GM18861 (cell line): ENCODE results near the gene CAPRIN2.

Experiments
- ATAC-seq: cut with Tn5 transposase; IDR thresholded peaks from one replicate; pipeline ENCODE4 v1.9.1; 2021; ENCODE audit not compliant: unreplicated experiment

Gene CAPRIN2

DNA sequence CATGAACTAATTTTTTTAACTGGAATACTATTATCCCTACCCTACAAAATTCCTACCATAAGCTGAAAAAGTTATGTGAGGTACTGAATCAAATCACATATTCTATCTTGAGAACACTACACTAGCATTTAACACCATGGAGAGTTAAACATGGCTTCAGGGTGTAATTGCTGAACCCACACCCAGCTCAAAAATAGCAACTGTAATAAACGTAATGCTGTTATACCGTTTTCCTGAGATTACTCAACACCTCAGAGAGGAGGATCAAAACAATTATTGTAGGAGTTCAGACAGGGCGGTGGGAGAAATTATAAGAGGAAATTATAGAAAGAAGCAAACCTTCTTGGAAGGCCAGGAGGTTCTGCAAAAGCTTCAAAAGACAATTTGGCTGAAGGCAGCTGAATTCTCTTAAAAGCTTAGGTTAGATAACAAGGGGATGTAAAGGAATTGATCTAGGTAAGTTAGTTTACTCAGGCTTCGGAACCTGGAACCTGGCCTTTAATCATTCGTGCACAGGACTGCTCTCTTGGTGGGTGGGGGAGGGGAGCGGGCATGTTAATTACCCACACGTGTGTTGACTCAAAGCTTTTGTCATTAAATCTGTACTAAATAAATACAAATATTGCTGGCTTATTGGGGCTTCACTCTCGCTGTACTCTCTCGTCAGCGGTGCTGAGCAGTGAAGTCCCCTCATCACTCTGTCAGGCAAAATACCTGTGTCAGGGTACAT lies 47.0 kb downstream of the CAPRIN2 start:
- no peak for ATAC-seq

DNA sequence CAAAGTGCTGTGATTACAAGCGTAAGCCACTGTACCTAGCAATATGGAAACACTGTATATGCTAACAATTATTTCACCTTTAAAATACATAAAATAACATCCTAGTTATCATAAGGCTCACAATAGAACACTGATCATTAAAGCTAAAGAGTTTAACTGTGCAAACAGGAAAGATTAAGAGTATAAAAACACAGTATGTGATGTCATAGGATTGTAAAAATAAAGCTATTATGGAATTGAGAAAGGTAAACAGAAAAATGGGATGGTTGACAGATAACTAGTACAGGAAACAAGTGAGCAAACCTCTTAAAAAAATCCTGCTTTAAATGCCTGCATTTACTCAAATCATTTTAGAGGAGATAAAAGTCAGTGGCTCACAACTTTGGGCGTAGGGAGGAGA lies 48.3 kb downstream of the CAPRIN2 start:
- ATAC-seq: no peak

DNA sequence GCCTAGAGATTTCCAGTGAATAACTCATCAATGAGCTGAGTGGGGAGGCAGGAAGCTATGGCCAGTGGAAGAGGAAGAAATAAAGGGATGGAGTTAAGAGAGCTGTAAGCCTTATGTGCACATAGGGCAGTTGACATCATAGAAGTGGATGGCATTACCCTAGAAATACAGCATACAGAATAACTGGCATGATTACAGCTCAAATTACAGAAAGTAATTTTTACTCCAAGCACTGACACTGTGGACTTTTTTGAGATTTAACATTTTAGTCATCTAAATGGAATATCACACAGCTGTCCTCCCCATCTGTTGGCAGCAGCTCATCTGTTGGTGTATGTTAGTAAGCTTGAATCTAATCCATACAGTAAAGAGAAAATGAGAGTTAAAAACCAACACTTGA lies 53.7 kb downstream of the CAPRIN2 start:
- no peak for ATAC-seq

DNA sequence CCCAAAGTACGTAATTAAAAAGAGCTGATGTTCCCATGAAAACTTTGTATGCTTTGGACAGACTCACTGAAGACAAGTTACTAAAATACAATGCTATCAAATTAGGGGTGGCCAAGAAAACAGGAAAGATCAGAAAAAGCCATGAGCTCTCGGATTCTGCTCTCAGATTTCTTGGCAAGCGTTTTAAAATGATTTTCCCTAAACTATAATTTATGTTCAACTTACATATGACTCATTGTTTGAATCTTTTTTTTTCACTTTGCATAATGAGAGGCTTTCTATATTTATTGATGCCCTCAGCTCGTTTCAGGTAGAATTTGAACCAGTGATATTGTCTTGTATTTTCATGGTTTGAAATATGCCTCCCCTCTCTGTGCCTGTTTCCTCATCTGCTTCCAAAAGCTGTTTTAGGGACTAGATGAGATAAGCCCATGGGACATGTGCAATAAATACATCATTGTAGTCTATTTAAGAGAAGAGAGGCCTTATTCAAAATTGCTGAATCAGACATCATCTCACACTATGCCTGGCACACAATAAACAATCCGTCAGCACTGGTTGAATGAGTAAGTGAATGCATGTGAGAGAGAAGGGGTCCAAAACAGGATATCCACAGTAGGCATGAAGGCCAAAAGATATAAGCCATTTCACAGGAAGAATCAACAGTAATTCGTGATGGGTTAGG lies 54.4 kb downstream of the CAPRIN2 start:
- no peak for ATAC-seq

DNA sequence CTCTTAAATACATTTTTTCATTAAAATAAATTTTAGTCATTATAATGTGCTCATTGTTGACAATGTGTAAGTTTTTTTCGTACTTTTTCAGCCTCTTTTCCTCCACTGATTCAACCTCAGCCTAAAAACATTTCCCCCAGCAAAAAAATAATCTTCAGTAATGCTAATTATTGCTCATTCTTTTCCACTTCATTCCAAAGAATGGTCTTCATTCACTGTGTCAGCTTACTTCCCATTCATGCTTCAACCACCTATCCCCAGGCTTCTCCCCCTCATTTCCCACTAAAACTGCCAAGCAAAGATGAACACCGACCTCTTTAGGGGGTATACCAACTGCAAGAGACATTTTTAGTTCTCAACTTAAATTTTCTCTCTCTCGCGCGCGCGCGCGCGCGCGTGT lies 56.4 kb downstream of the CAPRIN2 start:
- ATAC-seq: no peak

DNA sequence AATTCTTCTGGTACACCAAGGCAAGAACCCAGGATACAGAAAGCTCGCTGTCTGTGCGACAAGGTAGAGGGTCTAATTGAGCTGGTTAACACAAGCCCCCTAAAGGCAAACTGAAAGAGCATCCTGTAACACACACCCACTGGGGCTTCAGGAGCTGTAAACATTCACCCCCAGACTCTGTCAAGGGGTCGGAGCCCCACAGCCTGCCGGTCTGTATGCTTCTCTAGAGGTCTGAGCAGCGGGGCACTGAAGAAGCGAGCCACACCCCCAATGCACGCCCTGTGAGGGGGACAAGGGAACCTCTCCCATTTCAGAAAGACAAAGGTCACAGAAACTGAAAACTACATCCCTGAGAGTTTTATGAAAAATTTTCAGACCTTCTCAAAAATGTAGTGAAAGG lies 57.8 kb downstream of the CAPRIN2 start:
- no peak for ATAC-seq

DNA sequence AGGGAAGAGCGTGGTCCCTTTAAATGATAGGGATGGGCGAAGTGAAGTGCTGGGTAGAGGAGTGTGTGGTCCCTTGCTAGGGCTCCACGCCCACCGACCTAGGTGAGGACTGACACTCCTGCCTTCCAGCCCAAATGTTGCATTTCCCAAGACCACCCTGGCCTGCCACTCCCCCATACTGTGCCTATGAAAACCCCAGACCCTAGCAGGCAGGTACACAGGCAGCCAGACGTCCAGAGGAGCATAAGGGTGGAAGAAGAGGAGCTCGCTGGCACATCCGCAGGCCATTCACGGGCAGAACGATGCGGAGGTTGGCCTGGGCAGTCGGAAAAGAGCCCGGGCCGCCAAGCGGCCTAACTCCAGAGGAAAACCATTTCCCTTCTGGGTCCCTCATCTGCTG lies 58.3 kb downstream of the CAPRIN2 start:
- ATAC-seq: no peak

DNA sequence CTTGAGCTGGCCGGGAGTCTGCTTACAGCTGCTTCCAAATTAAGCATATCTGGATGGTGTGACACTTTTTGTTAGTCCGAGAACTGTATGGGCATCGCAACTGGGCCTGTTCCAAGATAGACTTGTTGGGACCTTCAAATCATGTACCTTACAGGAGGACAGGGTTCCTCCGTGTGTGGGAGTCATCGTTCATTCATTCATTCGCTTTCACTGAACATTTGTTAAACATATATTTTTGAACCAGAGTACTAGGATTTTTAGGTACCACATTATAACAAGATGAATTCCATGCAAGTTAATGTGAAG lies 58.7 kb downstream of the CAPRIN2 start:
- peak; percentile 24 for ATAC-seq

DNA sequence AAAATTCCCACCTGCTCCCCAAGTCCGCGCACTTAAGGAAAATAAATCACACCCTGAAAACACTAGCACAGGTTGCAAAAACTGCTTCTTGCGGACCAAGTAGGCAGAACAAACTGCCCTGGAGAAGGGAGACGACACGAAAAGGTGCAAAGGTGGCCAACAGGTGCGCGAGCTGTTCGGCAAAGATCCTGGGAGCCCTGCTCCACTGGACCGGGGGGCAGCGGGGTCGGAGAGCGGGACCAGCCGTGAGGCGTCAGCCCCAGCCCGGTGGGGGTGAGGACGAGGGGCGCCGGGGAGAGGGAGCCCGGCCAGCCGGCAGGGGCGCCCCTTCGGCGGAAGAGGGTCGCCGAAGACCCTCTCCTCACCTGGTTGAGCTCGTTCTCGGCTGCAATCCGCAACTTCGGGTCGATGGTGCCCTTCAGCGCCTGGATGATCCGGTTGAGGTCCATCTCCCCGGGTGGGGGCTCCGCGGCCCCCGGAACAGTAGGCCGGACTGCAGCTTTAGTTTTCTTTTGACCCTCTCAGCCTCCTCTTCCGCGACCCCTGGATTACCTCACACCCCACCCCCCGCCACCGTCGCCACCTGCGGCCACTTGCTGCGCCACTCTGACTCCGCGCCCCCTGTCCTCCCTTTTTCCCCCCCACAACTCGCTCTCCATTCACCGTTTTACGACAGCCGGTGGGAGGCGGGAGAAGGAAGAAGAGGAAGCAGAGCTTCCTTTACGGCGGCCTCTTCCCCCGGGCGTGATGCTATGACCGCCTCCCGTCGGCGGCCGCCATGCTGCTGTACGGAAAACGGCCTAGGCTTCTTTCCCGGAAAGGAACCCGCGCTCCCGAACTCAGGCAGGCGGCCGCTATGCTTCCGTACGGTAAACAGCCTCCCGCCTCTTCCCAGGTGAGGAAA lies 59.3 kb downstream of the CAPRIN2 start, which contains the start of gene IPO8:
IPO8 (minus strand) TSS at position 671 of the 904 bp plus-strand sequence; CDS start at position 449, 222 bp downstream.
- peak; percentile 68 for ATAC-seq

DNA sequence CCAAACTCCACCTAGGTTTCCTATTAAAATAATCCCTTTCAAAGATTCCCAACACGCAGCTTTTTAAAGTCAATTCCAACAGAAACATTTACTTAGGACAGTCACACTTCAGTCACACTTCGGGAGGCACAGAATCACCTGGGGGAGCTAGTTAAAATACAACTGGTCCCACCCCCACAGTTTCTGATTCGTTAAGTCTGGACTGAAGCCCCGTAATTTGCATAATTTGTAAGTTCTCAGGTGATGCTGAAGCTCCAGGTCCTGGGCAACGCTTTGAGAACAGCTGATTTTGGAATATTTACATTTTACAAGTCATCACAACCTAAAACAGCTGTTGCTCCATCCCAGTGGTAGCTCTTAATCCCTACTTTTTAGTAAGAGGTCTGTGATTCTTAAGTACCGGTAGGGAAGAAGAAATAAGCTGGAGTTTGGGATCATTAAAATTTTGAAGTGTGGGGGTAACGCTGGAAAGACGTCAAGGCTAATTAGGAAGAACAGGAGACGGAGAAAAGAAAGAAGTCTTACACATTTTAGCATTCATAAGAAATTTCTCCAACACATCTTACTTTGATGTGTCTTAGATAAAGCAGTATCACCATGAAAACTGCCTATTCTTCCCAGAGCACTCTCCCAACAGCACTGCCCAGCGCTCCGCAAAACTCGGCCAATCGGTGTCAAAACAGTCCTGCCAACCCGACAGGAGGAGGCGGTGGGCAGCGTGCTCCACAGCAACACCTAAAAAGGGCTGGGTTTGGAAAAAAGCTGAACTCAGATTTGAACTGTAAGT lies 60.1 kb downstream of the CAPRIN2 start:
- ATAC-seq: no peak

DNA sequence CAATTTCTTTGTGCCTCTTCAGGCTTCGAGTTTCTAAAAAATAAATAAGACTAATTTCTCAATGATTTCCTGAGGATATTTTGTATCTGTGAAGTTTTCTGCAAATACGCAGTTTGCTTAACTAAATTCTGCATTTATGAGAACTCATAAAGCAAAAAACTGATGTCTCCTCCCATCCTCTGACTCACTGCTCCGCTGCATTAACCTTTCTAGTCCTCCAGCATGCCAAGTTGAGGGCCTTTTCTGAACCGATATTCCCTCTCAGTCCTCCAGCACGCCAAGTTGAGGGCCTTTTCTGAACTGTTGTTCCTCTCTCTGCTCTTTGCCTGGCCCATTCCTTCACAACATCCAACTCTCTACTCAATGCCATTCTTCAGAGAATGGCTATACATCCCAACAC lies 62.3 kb downstream of the CAPRIN2 start:
- no peak for ATAC-seq

DNA sequence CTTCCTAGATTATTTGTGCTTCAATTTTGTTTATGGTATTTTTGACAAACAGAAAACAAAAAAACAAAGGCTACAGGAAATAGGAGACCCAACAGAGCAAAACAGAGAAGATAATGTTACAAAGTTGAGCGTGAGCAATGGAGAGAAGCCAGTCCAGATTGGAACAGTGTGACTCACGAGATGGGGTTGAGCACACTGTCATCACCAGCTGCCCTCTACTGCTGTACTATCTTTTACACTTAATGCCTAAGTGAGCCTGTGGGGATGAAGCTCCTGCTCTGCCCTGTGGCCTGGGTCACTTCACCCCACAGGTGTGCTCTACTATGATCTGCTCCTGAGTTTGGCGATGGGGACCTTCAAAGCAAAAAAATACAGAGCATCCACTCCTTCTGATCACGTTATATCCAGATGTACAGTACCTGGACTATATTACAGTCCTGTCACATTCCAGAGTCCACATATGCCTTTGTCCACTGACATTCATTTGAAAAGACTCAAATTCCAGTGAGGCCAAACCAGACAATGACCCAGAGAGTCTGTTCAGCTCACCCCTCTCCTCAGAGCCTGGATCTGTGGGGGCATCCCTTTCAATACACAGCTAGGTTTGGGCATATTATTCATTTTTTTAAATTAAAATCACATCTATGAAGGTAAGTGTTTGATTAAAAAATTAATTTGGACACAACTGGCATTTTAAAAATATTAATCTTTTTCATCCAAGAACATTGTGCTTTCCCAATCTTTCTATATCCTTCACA lies 63.5 kb downstream of the CAPRIN2 start:
- no peak for ATAC-seq

DNA sequence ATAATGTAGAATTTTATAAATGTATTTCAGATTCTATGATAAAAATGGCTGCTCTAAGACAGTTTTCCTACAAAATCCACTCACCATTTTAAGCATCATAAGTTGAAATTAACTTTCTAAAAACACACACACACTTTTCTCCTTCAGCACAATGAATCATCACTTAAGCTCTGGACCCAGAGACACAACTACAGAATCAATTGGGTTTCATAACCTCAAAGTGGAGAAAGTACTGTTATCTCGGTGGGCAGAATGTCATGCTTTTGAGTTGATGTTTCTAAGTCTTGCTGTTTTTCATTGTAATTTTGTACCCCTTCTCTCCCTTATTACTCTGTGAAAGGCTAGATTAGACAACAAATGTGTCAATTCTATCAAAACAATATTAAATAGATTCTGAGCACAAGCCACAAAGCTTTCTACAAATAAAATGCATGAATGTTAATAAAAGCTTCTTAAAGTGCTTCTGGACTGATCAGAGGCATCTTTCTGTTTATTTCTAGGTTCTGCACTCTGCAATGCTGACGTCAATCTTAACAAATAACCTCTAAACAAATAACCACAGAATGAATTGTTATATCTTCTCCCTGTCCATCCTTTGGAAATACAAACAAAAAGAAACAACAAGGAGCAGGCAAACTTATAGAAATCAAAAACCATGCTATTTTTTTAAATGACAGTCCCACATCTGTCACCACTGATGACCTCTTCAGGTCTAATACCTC lies 67.3 kb downstream of the CAPRIN2 start:
- ATAC-seq: no peak

DNA sequence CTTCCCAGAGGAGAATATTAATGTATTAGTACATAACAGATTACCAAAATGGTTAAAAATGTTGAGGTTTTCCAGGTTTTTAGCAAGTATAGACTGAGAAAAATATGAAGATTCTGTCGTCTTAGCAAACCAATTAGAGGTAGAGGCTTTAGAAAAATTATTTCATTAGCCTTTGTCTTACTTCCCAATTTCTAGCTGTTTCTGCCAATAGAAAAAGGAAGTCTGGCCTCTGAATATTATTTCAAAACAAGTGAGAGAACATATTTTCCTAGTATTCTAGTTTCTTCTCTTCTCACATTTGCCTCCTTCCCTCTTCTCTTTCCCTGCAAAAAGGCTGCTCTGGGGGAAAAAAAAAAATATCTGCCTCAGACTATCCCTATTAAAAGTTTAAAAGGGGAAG lies 75.5 kb downstream of the CAPRIN2 start:
- no peak for ATAC-seq

DNA sequence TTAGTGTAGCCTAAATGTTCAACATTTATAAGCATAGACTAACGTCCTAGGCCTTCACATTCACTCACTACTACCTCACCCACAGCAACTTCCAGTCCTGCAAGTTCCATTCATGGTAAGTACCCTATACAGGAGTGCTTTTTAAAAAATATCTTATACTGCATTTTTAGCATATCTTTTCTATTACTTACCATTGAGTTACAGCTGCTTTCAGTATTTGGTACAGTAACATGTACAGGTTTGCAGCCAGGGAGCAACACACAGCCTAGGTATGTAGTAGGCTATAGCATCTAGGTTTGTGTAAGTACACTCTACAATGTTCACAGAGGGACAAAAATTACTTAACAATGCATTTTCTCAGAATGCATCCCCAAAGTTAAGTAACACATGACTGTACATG lies 76.5 kb downstream of the CAPRIN2 start:
- no peak for ATAC-seq

DNA sequence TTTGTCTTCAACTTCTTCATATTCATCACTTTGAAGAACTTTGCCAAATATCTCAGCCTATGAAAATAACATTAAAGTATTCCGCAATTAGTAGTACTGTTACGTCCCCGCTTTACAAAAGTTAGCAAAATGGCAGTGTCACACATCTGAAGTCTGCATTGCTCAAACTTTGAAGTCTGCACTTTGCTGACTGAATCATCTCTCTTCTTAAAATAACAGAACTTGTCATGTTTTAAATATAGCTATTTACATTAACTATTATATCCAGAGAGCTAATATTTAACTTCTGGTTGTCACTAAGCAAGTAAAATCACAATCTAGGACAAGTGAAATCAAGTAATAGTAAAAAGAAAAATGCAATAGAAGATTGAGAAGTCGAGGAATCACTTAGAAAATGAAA lies 93.5 kb downstream of the CAPRIN2 start:
- ATAC-seq: peak; percentile 70
